GDM1 (cell line): Measurements from ENCODE around the gene PRDX4.
A peak's percentile ranks its signal among the peaks of the same experiment; 100 is the strongest.
"Not testable (repeated sequence)": the region's sequence is repeated elsewhere in the genome, so short reads cannot be mapped to it uniquely, and the experiment has no call there.

Source experiments
- DNase-seq: peaks from one replicate; lab custom pipeline; 2025; lab: John Stamatoyannopoulos, UW

PRDX4 gene

GRCh38 chrX:23667239-23668177 is at the start of gene PRDX4:
PRDX4 (plus strand) TSS chrX:23667493; CDS start chrX:23667571, 78 bp downstream.
- DNase-seq = peak; percentile 78

- DNase-seq = no peak
Observed at GRCh38 chrX:23621621-23622265, 45.5 kb upstream of the PRDX4 start.

DNA sequence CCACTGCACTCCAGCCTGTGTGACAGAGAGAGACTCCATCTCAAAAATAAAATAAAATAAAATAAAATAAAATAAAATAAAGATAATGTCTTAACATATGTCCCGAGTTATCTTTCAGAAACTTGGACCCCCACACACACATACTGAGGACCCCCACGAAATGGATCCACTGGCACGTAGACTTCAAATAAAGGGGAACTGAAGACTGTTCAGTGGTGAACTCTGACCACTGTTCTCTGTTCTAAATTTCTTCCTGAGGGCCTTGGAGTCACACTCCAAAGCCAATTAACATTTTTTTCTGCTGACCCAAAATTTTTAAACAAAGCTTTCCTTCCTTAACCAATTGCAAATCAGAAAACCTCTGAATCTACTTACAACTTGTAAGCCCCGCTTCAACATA is 43.5 kb upstream of the PRDX4 start:
- DNase-seq = no peak

GRCh38 chrX:23626651-23627050 is 40.6 kb upstream of the PRDX4 start:
- no peak for DNase-seq

- DNase-seq = no peak
Observed at GRCh38 chrX:23628131-23628530, 39.2 kb upstream of the PRDX4 start.

DNA sequence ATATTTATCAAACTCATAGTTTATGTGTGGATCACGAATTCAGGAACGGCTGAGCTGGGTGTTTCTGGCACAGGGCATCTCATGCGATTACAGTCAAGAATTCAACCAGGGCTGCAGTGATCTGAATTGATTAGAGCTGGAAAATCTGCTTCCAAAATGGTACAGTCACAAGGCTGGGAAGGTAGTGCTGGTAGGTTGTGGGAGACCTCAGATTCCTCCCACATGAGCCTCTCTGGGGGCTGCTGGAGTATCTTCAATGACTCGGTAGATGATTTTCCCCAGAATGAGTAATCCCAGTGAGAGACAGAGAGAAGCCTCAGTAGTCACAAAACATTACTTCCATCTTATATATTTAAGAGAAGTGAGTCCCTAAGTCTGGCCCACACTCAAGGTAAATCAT is 36.2 kb upstream of the PRDX4 start:
- no peak for DNase-seq

GRCh38 chrX:23633834-23634580 is 33.3 kb upstream of the PRDX4 start:
- DNase-seq = no peak

DNA sequence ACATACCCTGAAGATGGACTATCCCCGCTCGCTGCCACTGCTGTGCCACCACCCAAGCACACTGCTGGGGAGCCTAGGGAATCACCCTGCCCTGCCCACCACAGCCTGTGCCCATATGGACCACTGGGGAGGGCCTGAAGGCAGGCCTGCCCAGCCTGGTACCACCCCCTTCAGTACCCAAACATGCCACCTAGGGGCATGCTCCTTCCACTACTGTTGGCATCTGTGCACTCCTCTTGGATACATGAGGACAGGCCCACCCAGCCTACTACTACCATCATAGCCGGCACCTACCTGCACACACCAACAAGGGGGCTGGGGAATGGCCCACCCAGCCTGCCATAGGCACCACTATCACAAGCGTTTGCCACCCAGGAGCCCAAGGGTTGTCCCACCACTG is 30.1 kb upstream of the PRDX4 start:
- DNase-seq = no peak

DNA sequence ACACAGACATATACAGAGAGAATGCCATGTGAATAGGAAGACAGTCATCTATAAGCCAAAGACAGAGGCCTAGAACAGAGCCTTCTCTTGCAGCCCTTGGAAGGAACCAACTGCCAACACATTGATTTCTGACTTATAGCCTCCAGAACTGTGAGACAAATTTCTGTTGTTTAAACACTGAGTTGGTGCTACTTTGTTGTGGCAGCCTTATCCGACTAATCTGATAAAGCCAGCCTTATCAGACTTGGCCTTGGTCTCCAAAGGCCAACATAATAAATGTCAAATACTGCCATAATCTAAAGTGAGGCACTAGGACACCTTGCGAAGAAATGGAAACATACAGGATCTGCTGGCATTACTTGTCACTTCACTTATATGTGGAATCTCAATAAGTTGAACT is 24.3 kb upstream of the PRDX4 start:
- no peak for DNase-seq

- DNase-seq = no peak
Observed at GRCh38 chrX:23644744-23645143, 22.5 kb upstream of the PRDX4 start.

GRCh38 chrX:23656091-23656490 is 11.2 kb upstream of the PRDX4 start:
- DNase-seq = no peak

GRCh38 chrX:23656684-23657083 is 10.6 kb upstream of the PRDX4 start:
- DNase-seq = no peak

DNA sequence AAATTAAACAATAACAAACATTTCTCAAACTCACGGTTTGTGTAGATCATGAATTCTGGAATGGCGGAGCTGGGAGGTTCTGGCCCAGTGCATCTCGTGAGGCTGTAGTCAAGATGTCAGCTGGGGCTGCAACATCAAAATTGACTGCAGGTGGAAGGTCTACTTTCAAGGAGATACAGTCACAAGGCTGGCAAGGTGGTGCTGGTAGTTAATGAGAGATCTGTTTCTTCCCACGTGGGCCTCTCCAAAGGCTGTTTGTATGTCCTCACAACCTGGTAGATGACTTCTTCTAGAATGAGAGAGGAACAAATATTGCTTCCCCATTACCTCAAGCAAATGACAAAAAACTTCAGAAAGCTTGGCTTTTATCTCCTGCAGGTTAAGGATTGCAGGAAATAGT is 8.0 kb upstream of the PRDX4 start:
- no peak for DNase-seq

DNA sequence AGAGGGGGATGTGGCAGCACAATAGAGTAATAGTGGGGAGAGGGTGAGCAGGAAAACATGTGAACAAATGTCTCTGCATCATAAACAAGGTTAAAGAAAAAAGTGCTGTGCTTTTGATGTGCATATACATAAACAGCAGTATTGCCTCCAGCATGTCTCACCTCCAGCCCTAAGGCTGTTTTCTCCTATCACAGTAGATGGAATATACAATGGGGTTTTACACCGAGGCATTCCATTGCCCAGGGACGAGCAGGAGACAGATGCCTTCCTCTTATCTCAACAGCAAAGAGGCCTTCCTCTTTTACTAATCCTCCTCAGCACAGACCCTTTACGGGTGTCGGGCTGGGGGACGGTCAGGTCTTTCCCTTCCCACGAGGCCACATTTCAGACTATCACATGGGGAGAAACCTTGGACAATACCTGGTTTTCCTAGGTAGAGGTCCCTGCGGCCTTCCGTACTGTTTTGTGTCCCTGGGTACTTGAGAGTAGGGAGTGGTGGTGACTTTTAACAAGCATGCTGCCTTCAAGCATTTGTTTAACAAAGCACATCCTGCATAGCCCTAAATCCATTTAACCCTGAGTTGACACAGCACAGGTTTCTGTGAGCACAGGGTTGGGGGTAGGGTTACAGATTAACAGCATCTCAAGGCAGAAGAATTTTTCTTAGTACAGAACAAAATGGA is 7.1 kb upstream of the PRDX4 start:
- not testable (repeated sequence) for DNase-seq

DNA sequence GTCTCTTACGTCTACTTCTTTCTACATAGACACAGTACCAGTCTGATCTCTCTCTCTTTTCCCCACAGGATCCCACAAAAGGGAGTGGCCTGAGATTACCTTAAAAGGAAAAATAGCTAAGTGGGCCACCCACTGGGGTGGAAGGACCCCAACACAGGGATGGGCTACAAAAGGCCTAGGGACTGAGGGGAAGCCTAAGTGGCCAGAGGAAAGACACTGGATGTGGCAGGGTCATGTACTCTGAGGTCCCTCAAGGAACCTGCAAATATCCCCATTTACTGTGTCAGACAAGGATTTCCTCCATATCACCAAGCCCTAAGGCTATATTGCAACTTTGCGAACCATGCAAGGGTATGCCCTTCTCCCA is 6.5 kb upstream of the PRDX4 start:
- no peak for DNase-seq

DNA sequence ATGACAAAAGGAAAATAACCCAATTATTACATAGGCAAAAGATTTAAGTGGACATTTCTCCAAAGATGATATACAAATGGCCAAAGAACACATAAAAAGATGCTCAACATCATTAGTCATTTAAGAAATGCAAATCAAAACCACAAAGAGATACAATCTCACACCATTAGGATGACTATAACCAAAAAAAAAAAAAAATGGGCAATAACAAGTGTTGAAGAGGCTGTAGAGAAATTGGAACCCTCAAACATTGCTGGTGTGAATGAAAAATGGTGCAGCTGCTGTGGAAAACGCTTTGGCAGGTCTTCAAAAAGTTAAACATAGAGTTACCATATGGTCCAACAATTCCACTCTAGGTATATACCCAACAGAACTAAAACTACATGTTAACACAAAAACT is 5.6 kb upstream of the PRDX4 start:
- no peak for DNase-seq

- no peak for DNase-seq
Observed at GRCh38 chrX:23662187-23662586, 5.1 kb upstream of the PRDX4 start.

DNA sequence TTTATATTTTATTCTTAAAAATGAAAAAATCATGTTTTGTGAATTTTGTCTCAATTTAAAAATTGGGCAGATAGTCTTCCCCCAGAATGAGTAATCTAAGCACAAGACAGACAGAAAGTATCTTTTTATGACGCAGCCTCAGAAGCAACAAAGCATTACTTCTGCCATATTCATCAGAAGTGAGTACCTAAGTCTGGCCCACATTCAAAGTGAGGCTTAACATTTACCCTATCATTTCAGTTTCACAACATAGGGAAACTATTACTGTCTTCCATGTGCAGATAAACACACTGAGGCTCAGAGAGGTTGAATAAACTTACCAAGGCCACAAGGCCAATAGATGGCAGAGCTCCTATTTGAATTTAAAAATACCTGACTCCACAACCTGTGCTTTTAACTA is 4.4 kb upstream of the PRDX4 start:
- DNase-seq = no peak

DNA sequence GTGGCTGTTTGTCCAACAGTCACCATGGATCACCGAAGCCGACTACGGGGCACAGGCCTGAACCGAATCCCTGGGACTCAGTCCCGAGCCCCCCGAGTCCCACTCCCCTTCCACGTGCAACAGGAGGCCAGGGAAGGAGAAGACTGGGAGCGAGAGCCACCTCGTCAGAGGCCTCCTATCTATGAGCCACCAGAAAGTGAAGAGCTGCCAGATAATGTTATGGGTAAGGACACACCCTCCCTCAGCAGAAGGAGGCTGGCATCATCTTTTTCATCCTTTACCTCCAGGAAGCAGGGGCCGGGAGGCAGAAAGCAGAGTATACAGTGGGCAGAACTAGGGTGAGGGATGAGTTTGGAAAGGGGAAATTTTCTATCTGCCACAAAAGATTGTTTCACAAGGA is 2.8 kb upstream of the PRDX4 start:
- no peak for DNase-seq

GRCh38 chrX:23666282-23666681 is 1.0 kb upstream of the PRDX4 start:
- DNase-seq = no peak

- no peak for DNase-seq
Observed at GRCh38 chrX:23668335-23668734, 1.0 kb downstream of the PRDX4 start.

- no peak for DNase-seq
Observed at GRCh38 chrX:23670528-23670927, 3.2 kb downstream of the PRDX4 start.
